SU-DHL-6 (cell line): ENCODE data around the gene INO80.

Experiments used
- H2AFZ ChIP-seq: fragments of 200-600 bp; sonication (generic); 2 replicates; pipeline ENCODE4 v1.6.1; 2014; ENCODE audit warnings: low read depth, mild to moderate bottlenecking, moderate library complexity, mixed read lengths, antibody characterized with exemption, low read length; ENCODE audit not compliant: severe bottlenecking
- H3F3A ChIP-seq: fragments of 200-600 bp; shearing (Covaris generic); 2 replicates; pipeline ENCODE4 v1.6.0; 2016; ENCODE audit warnings: antibody characterized with exemption, mild to moderate bottlenecking; ENCODE audit not compliant: insufficient read depth
- H3K27ac ChIP-seq: fragments of 200-600 bp; sonication (generic); 2 replicates; pipeline ENCODE4 v1.5.1; 2016; ENCODE audit warnings: low read depth, mild to moderate bottlenecking, low read length, moderate library complexity, mixed read lengths
- H3K27me3 ChIP-seq: fragments of 200-600 bp; sonication (generic), shearing (Covaris generic); 2 replicates; pipeline ENCODE4 v1.6.0; 2014; ENCODE audit warnings: mild to moderate bottlenecking, low read length
- H3K36me3 ChIP-seq: fragments of 200-600 bp; sonication (generic); 2 replicates; pipeline ENCODE4 v1.6.1; 2014; ENCODE audit warnings: mild to moderate bottlenecking, low read length, mixed read lengths
- H3K4me2 ChIP-seq: fragments of 300-600, 200-600 bp; shearing (Covaris generic), sonication (generic); 2 replicates; pipeline ENCODE4 v1.6.0; 2014; ENCODE audit warnings: low read length, low read depth, mild to moderate bottlenecking; ENCODE audit not compliant: poor library complexity, severe bottlenecking
- H3K4me3 ChIP-seq: fragments of 200-600 bp; sonication (generic); 2 replicates; pipeline ENCODE4 v1.5.1; 2014; ENCODE audit warnings: antibody characterized with exemption, low read length, mild to moderate bottlenecking, mixed read lengths; ENCODE audit not compliant: insufficient read depth, poor library complexity, severe bottlenecking
- H3K79me2 ChIP-seq: fragments of 200-600 bp; sonication (generic); 2 replicates; pipeline ENCODE4 v1.6.1; 2014; ENCODE audit warnings: mild to moderate bottlenecking, low read length, moderate library complexity; ENCODE audit not compliant: insufficient read depth
- H3K9ac ChIP-seq: fragments of 200-600 bp; sonication (generic); 2 replicates; pipeline ENCODE4 v1.7.0; 2014; ENCODE audit warnings: mild to moderate bottlenecking, low read length
- H3K9me2 ChIP-seq: fragments of 200-600 bp; sonication (generic); replicated peaks from 2 replicates; pipeline ENCODE4 v1.6.1; 2014; ENCODE audit warnings: low read length; ENCODE audit not compliant: insufficient read depth
- H3K9me3 ChIP-seq: fragments of 200-600 bp; sonication (generic); 2 replicates; pipeline ENCODE4 v1.6.1; 2014; ENCODE audit warnings: low read length, mixed read lengths; ENCODE audit not compliant: insufficient read depth
- H4K20me1 ChIP-seq: fragments of 200-600 bp; sonication (generic); 2 replicates; pipeline ENCODE4 v1.6.1; 2014; ENCODE audit warnings: low read depth, mild to moderate bottlenecking, antibody characterized with exemption, low read length, moderate library complexity, mixed read lengths
- EZH2phosphoT487 ChIP-seq: fragments of 200-600 bp; sonication (generic), shearing (Covaris generic); conservative IDR thresholded peaks from 2 replicates; pipeline ENCODE4 v1.6.1; 2018; ENCODE audit warnings: mild to moderate bottlenecking, antibody characterized with exemption, low read length, moderate library complexity, mixed read lengths
- TF ChIP-seq, protein P1 (sequence below): fragments of 200-600 bp; sonication (generic); IDR thresholded peaks from one replicate; pipeline ENCODE4 v1.5.1; 2017; ENCODE audit warnings: antibody characterized with exemption, mild to moderate bottlenecking, low read length, moderate library complexity; ENCODE audit not compliant: insufficient read depth, poor library complexity, severe bottlenecking

The INO80 gene

DNA sequence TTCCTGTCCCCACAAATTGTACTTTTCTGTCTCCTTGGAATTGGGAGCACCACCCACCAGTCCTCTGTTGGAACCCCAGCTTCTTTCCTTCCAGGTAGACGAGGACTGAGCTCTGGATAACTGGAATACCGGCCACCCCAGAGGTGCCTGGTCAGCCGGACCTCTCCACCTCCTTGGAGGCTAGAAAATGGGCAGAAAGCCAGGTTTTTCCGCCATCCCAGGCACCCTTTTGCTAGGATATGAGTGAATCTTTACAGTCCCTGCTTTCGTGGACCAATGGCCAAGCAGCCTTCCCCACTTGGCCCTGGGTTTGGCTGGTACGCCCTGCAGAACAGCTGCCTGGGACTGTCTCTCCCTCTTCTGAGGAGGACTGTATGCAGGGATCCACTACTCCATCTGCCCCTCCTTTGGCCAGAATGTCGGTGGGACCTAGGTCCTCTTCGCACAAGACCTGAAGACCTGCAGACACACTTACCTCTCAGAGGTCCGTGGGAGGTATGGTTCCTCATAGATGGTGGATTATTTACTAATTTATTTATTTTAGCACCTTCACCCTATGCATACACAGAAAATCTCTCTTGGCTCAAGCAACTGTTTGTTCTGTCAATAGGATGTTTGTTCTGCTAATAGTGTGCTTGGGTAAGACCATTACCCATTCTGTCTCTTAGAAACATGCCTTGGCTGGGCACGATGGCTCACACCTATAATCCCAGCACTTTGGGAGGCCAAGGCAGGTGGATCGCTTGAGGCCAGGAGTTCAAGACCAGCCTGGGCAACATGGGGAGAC is 171.4 kb downstream of the INO80 start:
- Histone ChIP-seq H3K4me2 (no peak overlapping the region), H4K20me1 (no peaks in the 10 kb centered on the region), H3K9ac (no peak overlapping the region), H3K9me2 (no peaks in the 10 kb centered on the region), H3F3A (no peaks in the 10 kb centered on the region), H3K36me3 (no peaks in the 10 kb centered on the region), H3K4me3 (no peak overlapping the region), H2AFZ (no peak overlapping the region), H3K27ac (no peak overlapping the region), H3K79me2 (no peaks in the 10 kb centered on the region), H3K27me3 (no peaks in the 10 kb centered on the region), H3K9me3 (no peaks in the 10 kb centered on the region)
- TF ChIP-seq, protein P1, sequence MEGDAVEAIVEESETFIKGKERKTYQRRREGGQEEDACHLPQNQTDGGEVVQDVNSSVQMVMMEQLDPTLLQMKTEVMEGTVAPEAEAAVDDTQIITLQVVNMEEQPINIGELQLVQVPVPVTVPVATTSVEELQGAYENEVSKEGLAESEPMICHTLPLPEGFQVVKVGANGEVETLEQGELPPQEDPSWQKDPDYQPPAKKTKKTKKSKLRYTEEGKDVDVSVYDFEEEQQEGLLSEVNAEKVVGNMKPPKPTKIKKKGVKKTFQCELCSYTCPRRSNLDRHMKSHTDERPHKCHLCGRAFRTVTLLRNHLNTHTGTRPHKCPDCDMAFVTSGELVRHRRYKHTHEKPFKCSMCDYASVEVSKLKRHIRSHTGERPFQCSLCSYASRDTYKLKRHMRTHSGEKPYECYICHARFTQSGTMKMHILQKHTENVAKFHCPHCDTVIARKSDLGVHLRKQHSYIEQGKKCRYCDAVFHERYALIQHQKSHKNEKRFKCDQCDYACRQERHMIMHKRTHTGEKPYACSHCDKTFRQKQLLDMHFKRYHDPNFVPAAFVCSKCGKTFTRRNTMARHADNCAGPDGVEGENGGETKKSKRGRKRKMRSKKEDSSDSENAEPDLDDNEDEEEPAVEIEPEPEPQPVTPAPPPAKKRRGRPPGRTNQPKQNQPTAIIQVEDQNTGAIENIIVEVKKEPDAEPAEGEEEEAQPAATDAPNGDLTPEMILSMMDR = no peak
- no peak for TF ChIP-seq EZH2phosphoT487

DNA sequence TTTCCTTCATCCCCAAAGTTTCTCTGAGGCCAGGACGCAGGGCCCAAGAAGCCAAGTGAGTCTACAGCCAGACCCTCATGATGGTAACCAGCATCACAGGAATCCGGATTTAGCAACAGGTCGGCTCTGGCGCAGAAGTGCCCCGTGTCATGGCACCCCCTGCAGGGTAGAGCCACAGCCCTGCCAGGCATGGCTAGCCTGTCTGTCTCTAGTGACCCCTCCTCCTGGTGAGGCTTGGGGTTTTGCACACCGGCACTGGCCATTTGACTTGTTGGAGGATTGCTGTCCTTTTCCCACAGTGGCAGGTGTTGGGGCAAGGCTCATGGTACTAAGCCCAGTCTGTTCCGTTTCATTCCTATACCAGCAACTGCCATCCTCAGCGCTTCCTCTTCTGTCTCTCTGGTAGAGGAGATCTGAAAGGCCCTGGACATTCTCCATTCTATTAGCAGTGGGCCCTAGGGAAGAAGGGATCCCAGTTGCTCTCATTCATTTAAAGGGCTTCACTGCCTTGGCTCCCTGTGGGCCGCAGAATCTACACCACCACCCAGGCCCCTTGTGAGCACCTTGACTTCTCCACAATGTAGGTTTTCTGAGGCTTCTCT is 172.2 kb downstream of the INO80 start:
- no peaks in the 10 kb centered on the region for H3F3A ChIP-seq
- no peaks in the 10 kb centered on the region for H3K9me2 ChIP-seq
- no peaks in the 10 kb centered on the region for H4K20me1 ChIP-seq
- H3K9me3 ChIP-seq = no peaks in the 10 kb centered on the region
- H3K4me2 ChIP-seq = no peak overlapping the region
- H3K9ac ChIP-seq = no peak overlapping the region
- H3K4me3 ChIP-seq = no peak overlapping the region
- H3K27me3 ChIP-seq = no peaks in the 10 kb centered on the region
- TF ChIP-seq EZH2phosphoT487 = no peak
- TF ChIP-seq, protein P1 = no peak
- no peak overlapping the region for H3K27ac ChIP-seq
- H3K36me3 ChIP-seq = no peaks in the 10 kb centered on the region
- no peak overlapping the region for H2AFZ ChIP-seq
- H3K79me2 ChIP-seq = no peaks in the 10 kb centered on the region

DNA sequence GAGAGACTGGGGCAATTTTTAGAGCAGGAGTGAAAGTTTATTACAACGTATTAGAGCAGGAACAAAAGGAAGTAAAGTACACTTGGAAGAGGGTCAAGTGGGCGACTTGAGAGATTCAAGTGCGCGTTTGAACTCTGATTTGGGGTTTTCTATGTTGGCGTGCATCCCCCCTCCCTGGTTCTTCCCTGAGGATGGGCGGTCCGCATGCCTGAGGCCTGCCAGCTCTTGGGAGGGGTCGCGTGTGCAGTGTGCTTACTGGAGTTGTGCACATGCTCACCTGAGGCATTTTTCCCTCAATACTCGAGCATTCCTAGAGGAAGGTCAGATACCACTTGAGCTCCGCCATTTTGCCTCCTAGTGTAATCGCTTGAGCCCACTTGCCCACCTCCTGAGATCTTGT is 173.2 kb downstream of the INO80 start:
- Histone ChIP-seq H2AFZ (no peak overlapping the region), H3K9ac (no peak overlapping the region), H3K4me3 (no peak overlapping the region)

More for the DNA sequence above, 173.2 kb downstream of the INO80 start:
- Histone ChIP-seq H3F3A (no peaks in the 10 kb centered on the region), H3K27ac (no peak overlapping the region), H3K79me2 (no peaks in the 10 kb centered on the region), H4K20me1 (no peaks in the 10 kb centered on the region), H3K4me2 (peak overlapping the region; percentile 62), H3K27me3 (no peaks in the 10 kb centered on the region), H3K36me3 (no peaks in the 10 kb centered on the region), H3K9me2 (no peaks in the 10 kb centered on the region), H3K9me3 (no peaks in the 10 kb centered on the region)
- TF ChIP-seq EZH2phosphoT487 = no peak
- TF ChIP-seq, protein P1 = no peak
